SK-N-SH treated with all-trans-retinoic acid at 6 μM for 48 hours (cell line): ENCODE results near the gene NCBP3.
A peak's percentile ranks its signal among the peaks of the same experiment; 100 is the strongest.

Experiments used
- ATAC-seq: fragments of 200-7000 bp; cut with Tn5 transposase; 3 replicates; pipeline ENCODE4 v1.9.1; 2020; ENCODE audit warnings: mild to moderate bottlenecking, moderate library complexity
- ARNTL ChIP-seq: fragments of 450-650 bp; formaldehyde crosslinking; IDR thresholded peaks from 2 replicates; pipeline ENCODE4 v1.5.0; 2020; ENCODE audit warnings: low read depth, mild to moderate bottlenecking, moderate library complexity, borderline replicate concordance
- BACH2 ChIP-seq: fragments of 250-450 bp; sonication (Bioruptor Pico); IDR thresholded peaks from 2 replicates; pipeline ENCODE4 v1.9.0; 2021; ENCODE audit warnings: mild to moderate bottlenecking, borderline replicate concordance
- CREB5 ChIP-seq: fragments of 250-450 bp; sonication (Bioruptor Pico); IDR thresholded peaks from 2 replicates; pipeline ENCODE4 v1.5.1; 2020; ENCODE audit warnings: low read depth, mild to moderate bottlenecking, moderate library complexity
- CSDC2 ChIP-seq: fragments of 250-450 bp; sonication (Bioruptor Pico); IDR thresholded peaks from 2 replicates; pipeline ENCODE4 v1.5.0; 2020; ENCODE audit warnings: mild to moderate bottlenecking, moderate library complexity
- ESRRG ChIP-seq: fragments of 250-450 bp; sonication (Bioruptor Pico); IDR thresholded peaks from 2 replicates; pipeline ENCODE4 v1.6.1; 2021; ENCODE audit warnings: mild to moderate bottlenecking
- GLIS3 ChIP-seq: fragments of 250-450 bp; sonication (Bioruptor Pico); IDR thresholded peaks from 2 replicates; pipeline ENCODE4 v1.5.0; 2020; ENCODE audit warnings: mild to moderate bottlenecking, moderate library complexity
- ISL1 ChIP-seq: fragments of 250-450 bp; sonication (Bioruptor Pico); IDR thresholded peaks from 2 replicates; pipeline ENCODE4 v2.1.2; 2022; ENCODE audit warnings: mild to moderate bottlenecking, moderate library complexity
- OSR1 ChIP-seq: fragments of 250-450 bp; sonication (Bioruptor Pico); IDR thresholded peaks from 2 replicates; pipeline ENCODE4 v1.8.0; 2022; ENCODE audit warnings: moderate library complexity, mild to moderate bottlenecking, inconsistent platforms
- POU6F1 ChIP-seq: fragments of 250-450 bp; sonication (Bioruptor Pico); IDR thresholded peaks from 2 replicates; pipeline ENCODE4 v1.8.0; 2021; ENCODE audit warnings: low read depth, mild to moderate bottlenecking, moderate library complexity, borderline replicate concordance
- PPARA ChIP-seq: fragments of 250-450 bp; sonication (Bioruptor Pico); IDR thresholded peaks from 2 replicates; pipeline ENCODE4 v1.5.0; 2020; ENCODE audit warnings: mild to moderate bottlenecking, borderline replicate concordance
- RARB ChIP-seq: fragments of 250-450 bp; sonication (Bioruptor Pico); IDR thresholded peaks from 2 replicates; pipeline ENCODE4 v1.8.0; 2021; ENCODE audit warnings: mild to moderate bottlenecking, moderate library complexity
- SNAI2 ChIP-seq: fragments of 250-450 bp; sonication (Bioruptor Pico); IDR thresholded peaks from 2 replicates; pipeline ENCODE4 v1.5.0; 2020; ENCODE audit warnings: mild to moderate bottlenecking, moderate library complexity
- TCF4 ChIP-seq: fragments of 250-450 bp; sonication (Bioruptor Pico); IDR thresholded peaks from 2 replicates; pipeline ENCODE4 v1.8.0; 2021; ENCODE audit warnings: mild to moderate bottlenecking, moderate library complexity, borderline replicate concordance
- TSHZ2 ChIP-seq: fragments of 250-450 bp; sonication (Bioruptor Pico); IDR thresholded peaks from 2 replicates; pipeline ENCODE4 v1.5.0; 2020; ENCODE audit warnings: mild to moderate bottlenecking, moderate library complexity
- ZC3H10 ChIP-seq: fragments of 250-450 bp; sonication (Bioruptor Pico); IDR thresholded peaks from 2 replicates; pipeline ENCODE4 v1.5.1; 2021; ENCODE audit warnings: mild to moderate bottlenecking, moderate library complexity
- ZFP3 ChIP-seq: fragments of 250-450 bp; sonication (Bioruptor Pico); IDR thresholded peaks from 2 replicates; pipeline ENCODE4 v1.5.0; 2020; ENCODE audit warnings: mild to moderate bottlenecking, moderate library complexity
- ZFP30 ChIP-seq: fragments of 450-650 bp; formaldehyde crosslinking; IDR thresholded peaks from 2 replicates; pipeline ENCODE4 v1.5.0; 2022; ENCODE audit warnings: mild to moderate bottlenecking, moderate library complexity
- ZNF565 ChIP-seq: fragments of 450-650 bp; formaldehyde crosslinking; conservative IDR thresholded peaks from 2 replicates; pipeline ENCODE4 v1.5.0; 2020; ENCODE audit warnings: low read depth, mild to moderate bottlenecking, moderate library complexity
- ZNF70 ChIP-seq: fragments of 450-650 bp; formaldehyde crosslinking; IDR thresholded peaks from 2 replicates; pipeline ENCODE4 v1.5.0; 2020; ENCODE audit warnings: mild to moderate bottlenecking, moderate library complexity
- ZNF8 ChIP-seq: fragments of 450-650 bp; formaldehyde crosslinking; IDR thresholded peaks from 2 replicates; pipeline ENCODE4 v1.5.0; 2020; ENCODE audit warnings: mild to moderate bottlenecking, moderate library complexity
- TF ChIP-seq, protein P1 (sequence below): fragments of 250-450 bp; sonication (Bioruptor Pico); IDR thresholded peaks from 2 replicates; pipeline ENCODE4 v1.8.0; 2020; ENCODE audit warnings: mild to moderate bottlenecking, moderate library complexity, borderline replicate concordance
- TF ChIP-seq, protein P2 (sequence below): fragments of 250-450 bp; sonication (Bioruptor Pico); IDR thresholded peaks from 2 replicates; pipeline ENCODE4 v1.5.1; 2021; ENCODE audit warnings: mild to moderate bottlenecking, moderate library complexity

NCBP3 gene

DNA sequence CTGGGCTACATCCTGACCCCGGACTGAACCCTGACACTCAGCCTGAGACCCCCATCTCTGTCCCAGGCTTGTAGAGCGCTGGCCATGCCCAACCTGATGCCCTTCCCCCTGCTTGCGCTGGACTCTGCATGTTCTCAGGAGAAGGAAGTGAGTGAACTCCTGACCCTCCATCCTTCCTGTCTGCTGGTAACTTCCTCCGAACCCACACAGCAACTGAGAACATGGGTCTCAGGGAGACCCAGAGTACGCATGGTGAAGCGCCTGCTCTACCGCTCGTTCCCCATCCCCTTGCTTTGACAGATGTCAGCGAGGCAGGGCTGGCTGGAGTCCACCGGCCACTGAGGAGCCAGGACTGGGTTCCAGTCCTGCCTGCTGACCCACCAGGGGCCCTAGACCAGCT, 40.7 kb upstream of the NCBP3 start:
- ATAC-seq: no peak
- TF ChIP-seq TCF4 (no peak), POU6F1 (CRISPR knock-in tag) (no peak), RARB (no peak), ZFP30 (CRISPR knock-in tag) (no peak), BACH2 (CRISPR knock-in tag) (no peak), ZFP3 (no peak), ESRRG (CRISPR knock-in tag) (no peak), PPARA (no peak), ZNF70 (no peak), ARNTL (CRISPR knock-in tag) (no peak), CREB5 (CRISPR knock-in tag) (no peak), SNAI2 (CRISPR knock-in tag) (no peak), GLIS3 (CRISPR knock-in tag) (no peak), ISL1 (CRISPR knock-in tag) (no peak), ZC3H10 (no peak), ZNF565 (CRISPR knock-in tag) (no peak), TSHZ2 (CRISPR knock-in tag) (no peak), CSDC2 (no peak)
- TF ChIP-seq, protein P1, sequence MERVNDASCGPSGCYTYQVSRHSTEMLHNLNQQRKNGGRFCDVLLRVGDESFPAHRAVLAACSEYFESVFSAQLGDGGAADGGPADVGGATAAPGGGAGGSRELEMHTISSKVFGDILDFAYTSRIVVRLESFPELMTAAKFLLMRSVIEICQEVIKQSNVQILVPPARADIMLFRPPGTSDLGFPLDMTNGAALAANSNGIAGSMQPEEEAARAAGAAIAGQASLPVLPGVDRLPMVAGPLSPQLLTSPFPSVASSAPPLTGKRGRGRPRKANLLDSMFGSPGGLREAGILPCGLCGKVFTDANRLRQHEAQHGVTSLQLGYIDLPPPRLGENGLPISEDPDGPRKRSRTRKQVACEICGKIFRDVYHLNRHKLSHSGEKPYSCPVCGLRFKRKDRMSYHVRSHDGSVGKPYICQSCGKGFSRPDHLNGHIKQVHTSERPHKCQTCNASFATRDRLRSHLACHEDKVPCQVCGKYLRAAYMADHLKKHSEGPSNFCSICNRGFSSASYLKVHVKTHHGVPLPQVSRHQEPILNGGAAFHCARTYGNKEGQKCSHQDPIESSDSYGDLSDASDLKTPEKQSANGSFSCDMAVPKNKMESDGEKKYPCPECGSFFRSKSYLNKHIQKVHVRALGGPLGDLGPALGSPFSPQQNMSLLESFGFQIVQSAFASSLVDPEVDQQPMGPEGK: no peak
- TF ChIP-seq, protein P2, sequence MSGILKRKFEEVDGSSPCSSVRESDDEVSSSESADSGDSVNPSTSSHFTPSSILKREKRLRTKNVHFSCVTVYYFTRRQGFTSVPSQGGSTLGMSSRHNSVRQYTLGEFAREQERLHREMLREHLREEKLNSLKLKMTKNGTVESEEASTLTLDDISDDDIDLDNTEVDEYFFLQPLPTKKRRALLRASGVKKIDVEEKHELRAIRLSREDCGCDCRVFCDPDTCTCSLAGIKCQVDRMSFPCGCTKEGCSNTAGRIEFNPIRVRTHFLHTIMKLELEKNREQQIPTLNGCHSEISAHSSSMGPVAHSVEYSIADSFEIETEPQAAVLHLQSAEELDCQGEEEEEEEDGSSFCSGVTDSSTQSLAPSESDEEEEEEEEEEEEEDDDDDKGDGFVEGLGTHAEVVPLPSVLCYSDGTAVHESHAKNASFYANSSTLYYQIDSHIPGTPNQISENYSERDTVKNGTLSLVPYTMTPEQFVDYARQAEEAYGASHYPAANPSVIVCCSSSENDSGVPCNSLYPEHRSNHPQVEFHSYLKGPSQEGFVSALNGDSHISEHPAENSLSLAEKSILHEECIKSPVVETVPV: no peak
- TF ChIP-seq, all 23 proteins: peak for 0

GRCh38 chr17:3885970-3886369, 39.9 kb upstream of the NCBP3 start:
- TF ChIP-seq ZFP3 (0 out of 2 replicates have a peak, but pooled peaks have one; percentile 52), GLIS3 (CRISPR knock-in tag) (no peak)
- ATAC-seq: peak; percentile 31; the same call in 2 of the 3 replicates

GRCh38 chr17:3885271-3885670, 39.2 kb upstream of the NCBP3 start:
- ATAC-seq: no peak

More at GRCh38 chr17:3885271-3885670, 39.2 kb upstream of the NCBP3 start:
- no peak for TF ChIP-seq GLIS3 (CRISPR knock-in tag)
- no peak for TF ChIP-seq BACH2 (CRISPR knock-in tag)
- TF ChIP-seq OSR1 (CRISPR knock-in tag): no peak
- TF ChIP-seq, protein P1: no peak
- no peak for TF ChIP-seq ISL1 (CRISPR knock-in tag)
- TF ChIP-seq POU6F1 (CRISPR knock-in tag): no peak
- no peak for TF ChIP-seq RARB
- no peak for TF ChIP-seq TCF4
- no peak for TF ChIP-seq ZC3H10
- no peak for TF ChIP-seq ZNF8
- TF ChIP-seq ZNF70: no peak
- no peak for TF ChIP-seq PPARA
